Measurements from ENCODE around the gene TEDC1.
A peak's percentile ranks its signal among the peaks of the same experiment; 100 is the strongest.

The TEDC1 gene

GRCh38 chr14:105458571-105458970, 32.5 kb upstream of the TEDC1 start:
- no peak for DNase-seq

- no peak for DNase-seq
Observed at GRCh38 chr14:105460116-105460515, 30.9 kb upstream of the TEDC1 start.

GRCh38 chr14:105460616-105461015, 30.4 kb upstream of the TEDC1 start:
- no peak for DNase-seq

GRCh38 chr14:105461903-105462302, 29.1 kb upstream of the TEDC1 start:
- DNase-seq, result no peak

GRCh38 chr14:105464501-105464900, 26.5 kb upstream of the TEDC1 start:
- no peak for DNase-seq

- DNase-seq, result no peak
Observed at GRCh38 chr14:105465209-105466031, 25.6 kb upstream of the TEDC1 start.

GRCh38 chr14:105466531-105467248, 24.4 kb upstream of the TEDC1 start:
- no peak for DNase-seq

- DNase-seq, result no peak
Observed at GRCh38 chr14:105467249-105467941, 23.7 kb upstream of the TEDC1 start.

GRCh38 chr14:105467942-105468471, 23.0 kb upstream of the TEDC1 start:
- no peak for DNase-seq

GRCh38 chr14:105468621-105469241, 22.3 kb upstream of the TEDC1 start:
- DNase-seq, result no peak

GRCh38 chr14:105469456-105470349, 21.3 kb upstream of the TEDC1 start:
- no peak for DNase-seq

GRCh38 chr14:105470350-105471296, 20.4 kb upstream of the TEDC1 start:
- no peak for DNase-seq

GRCh38 chr14:105471297-105471821, 19.7 kb upstream of the TEDC1 start:
- DNase-seq, result no peak

- no peak for DNase-seq
Observed at GRCh38 chr14:105471823-105472485, 19.1 kb upstream of the TEDC1 start.

- no peak for DNase-seq
Observed at GRCh38 chr14:105472486-105472991, 18.5 kb upstream of the TEDC1 start.

- DNase-seq, result no peak
Observed at GRCh38 chr14:105473033-105473676, 17.9 kb upstream of the TEDC1 start.

GRCh38 chr14:105473677-105474482, 17.2 kb upstream of the TEDC1 start:
- DNase-seq, result peak; percentile 30

All from suppressor macrophage treated with lipopolysaccharide for 4 hours (primary cell).